Measurements from ENCODE around the gene MMS19.

GRCh38 chr10:97459111-97459510 lies 39.1 kb downstream of the MMS19 start:
- TF ChIP-seq POLR2A (IDR thresholded peaks at IDR 0.05) (no peak), CTCF (IDR thresholded peaks at IDR 0.05) (no peak), POLR2AphosphoS5 (IDR thresholded peaks at IDR 0.05; ENCODE audit: insufficient read depth in 1 of 2, low read depth in 1 of 2) (no peak)

Data from vagina (tissue), 2 donors.